ENCODE data around the gene GCLC.
"Not testable (repeated sequence)": the region's sequence is repeated elsewhere in the genome, so short reads cannot be mapped to it uniquely, and the experiment has no call there.

DNA sequence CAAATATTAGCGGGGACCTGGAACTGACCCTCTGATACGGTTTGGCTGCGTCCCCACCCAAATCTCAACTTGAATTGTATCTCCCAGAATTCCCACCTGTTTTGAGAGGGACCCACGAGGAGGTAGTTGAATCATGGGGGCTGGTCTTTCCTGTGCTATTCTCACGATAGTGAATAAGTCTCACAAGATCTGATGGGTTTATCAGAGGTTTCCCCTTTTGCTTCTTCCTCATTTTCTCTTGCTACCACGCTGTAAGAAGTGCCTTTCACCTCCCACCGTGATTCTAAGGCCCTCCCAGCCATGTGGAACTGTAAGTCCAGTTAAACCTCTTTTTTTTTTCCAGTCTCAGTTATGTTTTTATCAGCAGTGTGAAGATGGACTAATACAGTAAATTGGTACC lies 6.8 kb upstream of the GCLC start:
- TF ChIP-seq ELF2 (CRISPR knock-in tag; IDR thresholded peaks at IDR 0.05); MXI1 (IDR thresholded peaks at IDR 0.05; ENCODE audit: low read depth, low read length); TAF1 (IDR thresholded peaks at IDR 0.05; ENCODE audit: control insufficient read depth, extremely low read depth, insufficient read depth, low read length, severe bottlenecking): not testable (repeated sequence)

Measured in K562 (cell line).